Choroid plexus epithelial cell (primary cell): ENCODE data around the gene CYP3A7.
"Not testable (repeated sequence)": the region's sequence is repeated elsewhere in the genome, so short reads cannot be mapped to it uniquely, and the experiment has no call there.

Experiments used
- DNase-seq: peaks from one replicate; pipeline ENCODE4 v3.0.0-alpha.2; 2010; ENCODE audit warnings: low read depth
- H3K4me3 ChIP-seq: 2 replicates; pipeline ENCODE4 v1.5.1; 2011; ENCODE audit warnings: low read depth, mild to moderate bottlenecking, control low read depth, low read length, moderate library complexity
- TF ChIP-seq, protein P1 (sequence below): conservative IDR thresholded peaks from 2 replicates; pipeline ENCODE4 v1.5.1; 2011; ENCODE audit warnings: low read depth, mild to moderate bottlenecking, control low read depth, inconsistent platforms, low read length, moderate library complexity

CYP3A7 gene

DNA sequence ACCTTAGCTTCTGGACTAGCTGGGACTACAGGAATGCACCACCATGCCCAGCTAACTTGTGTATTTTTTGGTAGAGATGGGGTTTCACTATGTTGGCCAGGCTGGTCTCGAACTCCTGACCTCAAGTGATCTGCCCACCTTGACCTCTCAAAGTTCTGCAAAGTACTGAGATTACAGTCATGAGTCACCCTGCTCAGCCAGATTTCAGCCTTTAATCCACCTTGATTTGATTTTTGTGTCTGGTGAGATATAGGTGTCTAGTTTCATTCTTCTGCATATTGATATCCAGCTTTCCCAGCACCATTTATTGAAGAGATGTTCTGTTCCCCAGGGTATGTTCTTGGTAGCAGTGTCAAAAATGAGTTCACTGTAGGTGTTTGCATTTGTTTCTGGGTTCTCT lies 20.1 kb upstream of the CYP3A7 start:
- no peak overlapping the region for H3K4me3 ChIP-seq
- no peak for DNase-seq
- TF ChIP-seq, protein P1, sequence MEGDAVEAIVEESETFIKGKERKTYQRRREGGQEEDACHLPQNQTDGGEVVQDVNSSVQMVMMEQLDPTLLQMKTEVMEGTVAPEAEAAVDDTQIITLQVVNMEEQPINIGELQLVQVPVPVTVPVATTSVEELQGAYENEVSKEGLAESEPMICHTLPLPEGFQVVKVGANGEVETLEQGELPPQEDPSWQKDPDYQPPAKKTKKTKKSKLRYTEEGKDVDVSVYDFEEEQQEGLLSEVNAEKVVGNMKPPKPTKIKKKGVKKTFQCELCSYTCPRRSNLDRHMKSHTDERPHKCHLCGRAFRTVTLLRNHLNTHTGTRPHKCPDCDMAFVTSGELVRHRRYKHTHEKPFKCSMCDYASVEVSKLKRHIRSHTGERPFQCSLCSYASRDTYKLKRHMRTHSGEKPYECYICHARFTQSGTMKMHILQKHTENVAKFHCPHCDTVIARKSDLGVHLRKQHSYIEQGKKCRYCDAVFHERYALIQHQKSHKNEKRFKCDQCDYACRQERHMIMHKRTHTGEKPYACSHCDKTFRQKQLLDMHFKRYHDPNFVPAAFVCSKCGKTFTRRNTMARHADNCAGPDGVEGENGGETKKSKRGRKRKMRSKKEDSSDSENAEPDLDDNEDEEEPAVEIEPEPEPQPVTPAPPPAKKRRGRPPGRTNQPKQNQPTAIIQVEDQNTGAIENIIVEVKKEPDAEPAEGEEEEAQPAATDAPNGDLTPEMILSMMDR: no peak

DNA sequence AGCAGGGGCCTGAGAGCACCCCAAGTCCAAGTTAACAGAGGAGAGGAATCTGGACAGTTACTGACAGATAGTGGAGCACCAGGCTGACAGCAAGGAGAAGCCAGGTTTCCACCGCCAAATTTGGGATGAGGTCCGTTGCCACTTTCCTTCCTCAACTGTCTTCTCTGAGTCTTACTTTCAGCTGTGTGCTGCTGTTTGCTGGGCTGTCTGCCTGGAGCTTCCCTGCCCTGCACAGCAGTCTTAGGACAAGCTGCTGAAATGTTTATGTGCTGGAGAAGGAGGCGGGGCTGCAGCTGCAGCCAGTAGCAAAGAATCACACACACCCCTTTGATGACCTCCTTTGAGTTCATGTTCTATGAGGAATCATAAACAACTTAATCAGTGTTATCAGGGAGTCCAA lies 17.4 kb upstream of the CYP3A7 start:
- no peak overlapping the region for H3K4me3 ChIP-seq
- DNase-seq: peak; percentile 45
- TF ChIP-seq, protein P1: no peak

DNA sequence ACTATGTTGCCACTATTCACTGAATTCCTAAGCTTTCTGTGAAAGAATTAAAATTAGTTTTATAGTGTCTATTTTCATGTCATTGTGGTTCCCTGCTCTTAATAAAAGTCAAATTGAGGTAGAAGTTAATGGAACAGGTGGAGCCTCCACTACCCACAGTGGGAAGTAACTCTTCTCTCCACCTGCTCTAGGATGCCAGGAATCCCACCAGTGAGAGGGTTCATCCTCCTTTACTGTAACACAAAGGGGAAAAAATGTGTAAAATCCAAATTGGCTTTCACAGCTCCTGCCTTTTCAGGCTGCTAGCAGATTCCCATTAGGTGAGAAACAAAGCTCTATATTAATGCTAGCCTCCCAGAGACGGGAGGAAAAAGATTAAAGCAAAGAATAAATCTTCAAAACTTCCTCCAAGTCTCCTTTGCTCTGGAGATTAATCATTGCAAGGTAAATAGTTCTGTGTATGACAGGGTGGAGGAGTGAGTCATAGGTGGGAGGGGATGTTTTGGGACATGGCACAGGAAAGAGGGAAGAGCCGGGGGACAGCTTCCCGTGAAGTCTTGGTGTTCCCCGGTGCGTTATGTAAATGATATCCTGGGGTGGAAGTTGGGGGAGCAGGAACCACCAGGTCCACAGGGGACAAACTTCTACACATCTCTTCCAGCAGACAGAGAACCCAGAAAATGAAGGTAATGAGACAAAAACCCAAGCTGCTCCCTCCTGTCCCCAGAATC lies 16.5 kb upstream of the CYP3A7 start:
- DNase-seq: peak; percentile 4
- not testable (repeated sequence) for H3K4me3 ChIP-seq

DNA sequence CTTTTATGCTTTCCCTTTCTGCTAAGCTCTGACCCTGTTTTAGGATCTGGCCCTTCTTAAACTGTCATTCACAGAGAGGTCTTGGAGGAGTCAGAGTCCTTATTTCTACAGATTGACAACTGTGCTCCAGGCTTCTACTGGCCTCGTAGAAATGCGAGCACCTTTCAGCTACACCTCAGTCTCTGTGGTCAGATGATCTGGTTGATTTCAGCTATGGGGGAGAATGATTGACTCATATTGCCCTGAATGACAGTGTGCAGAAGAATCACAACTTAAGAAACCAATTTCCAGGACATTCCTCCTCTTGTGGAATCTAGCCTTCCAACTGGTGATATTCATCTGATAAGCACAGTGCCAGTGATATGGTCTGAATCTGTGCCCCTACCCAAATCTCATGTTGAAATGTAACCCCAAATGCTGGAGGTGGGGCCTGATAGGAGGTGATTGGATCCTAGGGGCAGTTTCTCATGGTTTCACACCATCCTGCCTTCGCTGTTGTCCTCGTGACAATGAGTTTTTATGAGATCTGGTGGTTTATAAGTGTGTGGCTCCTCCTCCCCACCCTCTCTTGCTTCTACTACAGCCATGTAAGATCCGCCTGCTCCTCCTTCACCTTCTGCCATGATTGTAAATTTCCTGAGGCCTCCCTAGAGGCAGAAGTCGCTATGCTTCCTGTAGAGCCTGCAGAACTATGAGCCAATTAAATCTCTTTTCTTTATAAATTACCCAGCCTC lies 14.0 kb upstream of the CYP3A7 start:
- TF ChIP-seq, protein P1: no peak
- no peak overlapping the region for H3K4me3 ChIP-seq
- DNase-seq: no peak

DNA sequence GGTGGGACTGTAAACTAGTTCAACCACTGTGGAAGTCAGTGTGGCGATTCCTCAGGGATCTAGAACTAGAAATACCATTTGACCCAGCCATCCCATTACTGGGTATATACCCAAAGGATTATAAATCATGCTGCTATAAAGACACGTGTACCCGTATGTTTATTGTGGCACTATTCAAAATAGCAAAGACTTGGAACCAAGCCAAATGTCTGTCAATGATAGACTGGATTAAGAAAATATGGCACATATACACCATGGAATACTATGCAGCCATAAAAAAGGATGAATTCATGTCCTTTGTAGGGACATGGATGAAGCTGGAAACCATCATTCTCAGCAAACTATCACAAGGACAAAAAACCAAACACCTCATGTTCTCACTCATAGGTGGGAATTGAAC lies 11.9 kb upstream of the CYP3A7 start:
- not testable (repeated sequence) for DNase-seq

DNA sequence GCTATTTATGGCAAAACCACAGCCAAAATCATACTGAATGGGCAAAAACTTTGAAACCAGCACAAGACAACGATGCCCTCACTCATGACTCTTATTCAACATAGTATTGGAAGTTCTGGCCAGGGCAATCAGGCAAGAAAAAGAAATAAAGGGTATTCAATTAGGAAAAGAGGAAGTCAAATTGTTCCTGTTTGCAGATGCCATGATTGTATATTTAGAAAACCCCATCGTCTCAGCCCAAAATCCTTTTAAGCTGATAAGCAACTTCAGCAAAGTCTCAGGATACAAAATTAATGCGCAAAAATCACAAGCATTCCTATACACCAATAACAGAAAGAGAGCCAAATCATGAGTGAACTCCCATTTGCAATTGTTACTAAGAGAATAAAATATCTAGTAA lies 10.4 kb upstream of the CYP3A7 start:
- DNase-seq, H3K4me3 ChIP-seq: not testable (repeated sequence)

More for the DNA sequence above, 11.9 kb upstream of the CYP3A7 start:
- H3K4me3 ChIP-seq: not testable (repeated sequence)

DNA sequence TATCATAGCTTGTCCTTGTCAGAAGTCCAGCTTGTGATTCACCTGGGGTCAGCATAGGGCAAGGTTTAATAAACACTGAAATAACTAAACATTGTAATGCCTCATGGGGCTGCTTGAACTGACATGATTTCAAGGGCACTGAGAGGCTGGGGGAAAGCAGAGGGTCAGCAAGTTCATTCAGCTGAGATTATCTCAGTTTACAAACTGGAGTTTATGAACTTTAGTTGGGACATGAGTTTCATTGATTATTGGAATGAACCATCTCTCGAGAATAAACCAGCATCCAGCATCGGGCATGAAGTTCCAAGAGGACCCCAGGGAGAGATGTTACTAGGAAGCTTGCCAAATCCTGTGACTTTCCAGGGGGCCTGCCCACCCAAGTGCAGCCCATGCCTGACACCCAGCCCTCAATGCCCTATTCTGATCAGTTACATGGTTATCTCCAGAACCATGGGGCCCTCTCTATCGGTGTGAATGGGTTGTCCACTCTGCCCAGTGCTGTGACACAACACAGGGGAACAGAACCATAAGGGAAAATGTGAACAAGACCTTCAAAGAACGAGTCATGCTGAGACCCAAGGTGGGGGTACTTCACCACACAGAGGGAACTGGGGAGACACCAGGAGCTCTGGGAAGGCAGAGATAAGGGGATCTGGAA lies 7.9 kb upstream of the CYP3A7 start:
- DNase-seq: no peak
- H3K4me3 ChIP-seq: no peak overlapping the region
- TF ChIP-seq, protein P1: no peak

DNA sequence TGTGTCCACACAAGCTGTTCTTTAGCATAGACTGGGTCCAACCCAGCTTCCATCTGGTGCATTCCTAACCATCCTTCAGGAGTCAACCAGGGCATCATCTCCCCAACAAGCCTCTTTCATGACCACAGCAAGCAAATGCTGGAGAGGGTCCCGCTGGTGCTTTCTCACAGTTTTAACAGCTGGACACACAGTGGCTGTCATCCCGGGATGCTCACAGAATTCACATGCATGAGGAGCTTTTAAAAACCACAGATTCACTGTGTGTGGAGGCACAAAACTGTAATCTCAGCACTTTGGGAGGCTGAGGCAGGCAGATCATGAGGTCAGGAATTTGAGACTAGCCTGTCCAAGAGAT lies 6.4 kb upstream of the CYP3A7 start:
- no peak for DNase-seq
- TF ChIP-seq, protein P1: no peak
- no peak overlapping the region for H3K4me3 ChIP-seq
